ENCODE data around the gene ZFP36L2. TPM values are rescaled to one million over a fixed set of nuclear protein-coding genes. Genes with fewer than 3 reads are reported as not detected.
"Not testable (repeated sequence)": the region's sequence is repeated elsewhere in the genome, so short reads cannot be mapped to it uniquely, and the experiment has no call there.

The ZFP36L2 gene
- total and polyA plus RNA-seq, 2 donors, result 16.1 to 412 TPM

- Histone ChIP-seq H3K27ac (ENCODE audit: low read depth in 1 of 2, low read length in 1 of 2) (peak overlapping the region; percentile 11 to 58), H3K4me1 (ENCODE audit: control insufficient read depth in 2 of 2, insufficient read depth in 2 of 2, low read length in 2 of 2) (peaks cover 35 to 75% of the 10 kb centered on the region in 2 donors), H3K36me3 (ENCODE audit: control insufficient read depth in 2 of 2, insufficient read depth in 2 of 2, low read length in 1 of 2) (no peaks in the 10 kb centered on the region), H3K4me3 (ENCODE audit: low read length in 2 of 2) (no peak overlapping the region), H3K27me3 (ENCODE audit: control insufficient read depth in 2 of 2, insufficient read depth in 1 of 2, low read length in 1 of 2) (no peaks in the 10 kb centered on the region), H3K9me3 (ENCODE audit: control insufficient read depth in 2 of 2, insufficient read depth in 1 of 2, low read length in 1 of 2) (peaks cover 0 to 20% of the 10 kb centered on the region in 2 donors)
- 91% methylated on average over 3 of the region's 3 CpGs for WGBS
- DNase-seq (ENCODE audit: low read depth in 6 of 9, low spot score in 9 of 9), result no peak
Observed at GRCh38 chr2:43191947-43192516, 34.4 kb downstream of the ZFP36L2 start.

GRCh38 chr2:43190311-43191052 is 35.9 kb downstream of the ZFP36L2 start:
- H3K27ac ChIP-seq (ENCODE audit: low read depth in 1 of 2, low read length in 1 of 2), result no peak overlapping the region
- H3K4me1 ChIP-seq (ENCODE audit: control insufficient read depth in 2 of 2, insufficient read depth in 2 of 2, low read length in 2 of 2), result peaks cover 33 to 76% of the 10 kb centered on the region in 2 donors
- no peaks in the 10 kb centered on the region for H3K27me3 ChIP-seq (ENCODE audit: control insufficient read depth in 2 of 2, insufficient read depth in 1 of 2, low read length in 1 of 2)
- DNase-seq (ENCODE audit: low read depth in 6 of 9, low spot score in 9 of 9), result no peak
- H3K9me3 ChIP-seq (ENCODE audit: control insufficient read depth in 2 of 2, insufficient read depth in 1 of 2, low read length in 1 of 2), result peaks cover 0 to 20% of the 10 kb centered on the region in 2 donors
- H3K36me3 ChIP-seq (ENCODE audit: control insufficient read depth in 2 of 2, insufficient read depth in 2 of 2, low read length in 1 of 2), result no peaks in the 10 kb centered on the region
- WGBS, result 98% methylated on average over 10 of the region's 10 CpGs
- H3K4me3 ChIP-seq (ENCODE audit: low read length in 2 of 2), result no peak overlapping the region

GRCh38 chr2:43189861-43190260 is 36.5 kb downstream of the ZFP36L2 start:
- not testable (repeated sequence) for H3K36me3 ChIP-seq (ENCODE audit: control insufficient read depth in 2 of 2, insufficient read depth in 2 of 2, low read length in 1 of 2); H3K4me3 ChIP-seq (ENCODE audit: low read length in 2 of 2); H3K27ac ChIP-seq (ENCODE audit: low read depth in 1 of 2, low read length in 1 of 2); DNase-seq (ENCODE audit: low read depth in 6 of 9, low spot score in 9 of 9); H3K27me3 ChIP-seq (ENCODE audit: control insufficient read depth in 2 of 2, insufficient read depth in 1 of 2, low read length in 1 of 2)
- WGBS, result 95% methylated on average over 7 of the region's 7 CpGs
- H3K4me1 ChIP-seq (ENCODE audit: control insufficient read depth in 2 of 2, insufficient read depth in 2 of 2, low read length in 2 of 2), result peaks cover 27 to 69% of the 10 kb centered on the region in 2 donors
- peaks cover 0 to 22% of the 10 kb centered on the region in 2 donors for H3K9me3 ChIP-seq (ENCODE audit: control insufficient read depth in 2 of 2, insufficient read depth in 1 of 2, low read length in 1 of 2)

- H3K27ac ChIP-seq (ENCODE audit: low read depth in 1 of 2, low read length in 1 of 2), result no peak overlapping the region
- no peaks in the 10 kb centered on the region for H3K36me3 ChIP-seq (ENCODE audit: control insufficient read depth in 2 of 2, insufficient read depth in 2 of 2, low read length in 1 of 2)
- no peaks in the 10 kb centered on the region for H3K27me3 ChIP-seq (ENCODE audit: control insufficient read depth in 2 of 2, insufficient read depth in 1 of 2, low read length in 1 of 2)
- peaks cover 0 to 16% of the 10 kb centered on the region in 2 donors for H3K9me3 ChIP-seq (ENCODE audit: control insufficient read depth in 2 of 2, insufficient read depth in 1 of 2, low read length in 1 of 2)
- 98% methylated on average over 16 of the region's 16 CpGs for WGBS
- no peak overlapping the region for H3K4me3 ChIP-seq (ENCODE audit: low read length in 2 of 2)
- no peak for DNase-seq (ENCODE audit: low read depth in 6 of 9, low spot score in 9 of 9)
- peaks cover 20 to 59% of the 10 kb centered on the region in 2 donors for H3K4me1 ChIP-seq (ENCODE audit: control insufficient read depth in 2 of 2, insufficient read depth in 2 of 2, low read length in 2 of 2)
Observed at GRCh38 chr2:43188561-43189386, 37.6 kb downstream of the ZFP36L2 start.

- Histone ChIP-seq H3K4me3 (ENCODE audit: low read length in 2 of 2) (no peak overlapping the region), H3K9me3 (ENCODE audit: control insufficient read depth in 2 of 2, insufficient read depth in 1 of 2, low read length in 1 of 2) (peaks cover 0 to 12% of the 10 kb centered on the region in 2 donors), H3K27me3 (ENCODE audit: control insufficient read depth in 2 of 2, insufficient read depth in 1 of 2, low read length in 1 of 2) (no peaks in the 10 kb centered on the region), H3K27ac (ENCODE audit: low read depth in 1 of 2, low read length in 1 of 2) (no peak overlapping the region), H3K36me3 (ENCODE audit: control insufficient read depth in 2 of 2, insufficient read depth in 2 of 2, low read length in 1 of 2) (no peaks in the 10 kb centered on the region), H3K4me1 (ENCODE audit: control insufficient read depth in 2 of 2, insufficient read depth in 2 of 2, low read length in 2 of 2) (peaks cover 5 to 39% of the 10 kb centered on the region in 2 donors)
- no peak for DNase-seq (ENCODE audit: low read depth in 6 of 9, low spot score in 9 of 9)
- 86% methylated on average over 12 of the region's 12 CpGs for WGBS
Observed at GRCh38 chr2:43186679-43187374, 39.6 kb downstream of the ZFP36L2 start.

- Histone ChIP-seq H3K4me1 (ENCODE audit: control insufficient read depth in 2 of 2, insufficient read depth in 2 of 2, low read length in 2 of 2) (peaks cover 5 to 34% of the 10 kb centered on the region in 2 donors), H3K27me3 (ENCODE audit: control insufficient read depth in 2 of 2, insufficient read depth in 1 of 2, low read length in 1 of 2) (no peaks in the 10 kb centered on the region), H3K9me3 (ENCODE audit: control insufficient read depth in 2 of 2, insufficient read depth in 1 of 2, low read length in 1 of 2) (peaks cover 0 to 12% of the 10 kb centered on the region in 2 donors), H3K36me3 (ENCODE audit: control insufficient read depth in 2 of 2, insufficient read depth in 2 of 2, low read length in 1 of 2) (no peaks in the 10 kb centered on the region), H3K27ac (ENCODE audit: low read depth in 1 of 2, low read length in 1 of 2) (peak overlapping the region in 1 of 2 donors; percentile 3), H3K4me3 (ENCODE audit: low read length in 2 of 2) (no peak overlapping the region)
- WGBS, result 94% methylated on average over 6 of the region's 6 CpGs
- DNase-seq (ENCODE audit: low read depth in 6 of 9, low spot score in 9 of 9), result no peak
Observed at GRCh38 chr2:43186321-43186678, 40.1 kb downstream of the ZFP36L2 start.

GRCh38 chr2:43185146-43185545 is 41.3 kb downstream of the ZFP36L2 start:
- 99% methylated on average over 4 of the region's 4 CpGs for WGBS
- no peak for DNase-seq (ENCODE audit: low read depth in 6 of 9, low spot score in 9 of 9)
- H3K4me1 ChIP-seq (ENCODE audit: control insufficient read depth in 2 of 2, insufficient read depth in 2 of 2, low read length in 2 of 2), result peaks cover 5 to 25% of the 10 kb centered on the region in 2 donors
- H3K9me3 ChIP-seq (ENCODE audit: control insufficient read depth in 2 of 2, insufficient read depth in 1 of 2, low read length in 1 of 2), result peaks cover 0 to 12% of the 10 kb centered on the region in 2 donors
- H3K36me3 ChIP-seq (ENCODE audit: control insufficient read depth in 2 of 2, insufficient read depth in 2 of 2, low read length in 1 of 2), result no peaks in the 10 kb centered on the region
- H3K27me3 ChIP-seq (ENCODE audit: control insufficient read depth in 2 of 2, insufficient read depth in 1 of 2, low read length in 1 of 2), result no peaks in the 10 kb centered on the region
- H3K4me3 ChIP-seq (ENCODE audit: low read length in 2 of 2), result no peak overlapping the region
- H3K27ac ChIP-seq (ENCODE audit: low read depth in 1 of 2, low read length in 1 of 2), result no peak overlapping the region

GRCh38 chr2:43184339-43184895 is 42.0 kb downstream of the ZFP36L2 start:
- Histone ChIP-seq H3K4me3 (ENCODE audit: low read length in 2 of 2) (no peak overlapping the region), H3K36me3 (ENCODE audit: control insufficient read depth in 2 of 2, insufficient read depth in 2 of 2, low read length in 1 of 2) (no peaks in the 10 kb centered on the region), H3K27ac (ENCODE audit: low read depth in 1 of 2, low read length in 1 of 2) (no peak overlapping the region), H3K4me1 (ENCODE audit: control insufficient read depth in 2 of 2, insufficient read depth in 2 of 2, low read length in 2 of 2) (peaks cover 5 to 26% of the 10 kb centered on the region in 2 donors), H3K27me3 (ENCODE audit: control insufficient read depth in 2 of 2, insufficient read depth in 1 of 2, low read length in 1 of 2) (no peaks in the 10 kb centered on the region), H3K9me3 (ENCODE audit: control insufficient read depth in 2 of 2, insufficient read depth in 1 of 2, low read length in 1 of 2) (peaks cover 0 to 12% of the 10 kb centered on the region in 2 donors)
- no peak for DNase-seq (ENCODE audit: low read depth in 6 of 9, low spot score in 9 of 9)
- 93% methylated on average over 12 of the region's 12 CpGs for WGBS
